DOHH2 (cell line): Measurements from ENCODE around the gene TRIM25.

Experiments
- EZH2phosphoT487 ChIP-seq: fragments of 200-600 bp; sonication (generic); IDR thresholded peaks from 2 replicates; pipeline ENCODE4 v1.6.1; 2017; ENCODE audit warnings: borderline replicate concordance, mild to moderate bottlenecking, antibody characterized with exemption, low read length, moderate library complexity, mixed read lengths
- TF ChIP-seq, protein P1 (sequence below): fragments of 200-600 bp; sonication (generic); IDR thresholded peaks from one replicate; pipeline ENCODE4 v1.5.1; 2014; ENCODE audit warnings: antibody characterized with exemption, mild to moderate bottlenecking, low read depth, low read length; ENCODE audit not compliant: poor library complexity, severe bottlenecking

GRCh38 chr17:56881685-56882295 lies 32.1 kb downstream of the TRIM25 start:
- TF ChIP-seq, protein P1, sequence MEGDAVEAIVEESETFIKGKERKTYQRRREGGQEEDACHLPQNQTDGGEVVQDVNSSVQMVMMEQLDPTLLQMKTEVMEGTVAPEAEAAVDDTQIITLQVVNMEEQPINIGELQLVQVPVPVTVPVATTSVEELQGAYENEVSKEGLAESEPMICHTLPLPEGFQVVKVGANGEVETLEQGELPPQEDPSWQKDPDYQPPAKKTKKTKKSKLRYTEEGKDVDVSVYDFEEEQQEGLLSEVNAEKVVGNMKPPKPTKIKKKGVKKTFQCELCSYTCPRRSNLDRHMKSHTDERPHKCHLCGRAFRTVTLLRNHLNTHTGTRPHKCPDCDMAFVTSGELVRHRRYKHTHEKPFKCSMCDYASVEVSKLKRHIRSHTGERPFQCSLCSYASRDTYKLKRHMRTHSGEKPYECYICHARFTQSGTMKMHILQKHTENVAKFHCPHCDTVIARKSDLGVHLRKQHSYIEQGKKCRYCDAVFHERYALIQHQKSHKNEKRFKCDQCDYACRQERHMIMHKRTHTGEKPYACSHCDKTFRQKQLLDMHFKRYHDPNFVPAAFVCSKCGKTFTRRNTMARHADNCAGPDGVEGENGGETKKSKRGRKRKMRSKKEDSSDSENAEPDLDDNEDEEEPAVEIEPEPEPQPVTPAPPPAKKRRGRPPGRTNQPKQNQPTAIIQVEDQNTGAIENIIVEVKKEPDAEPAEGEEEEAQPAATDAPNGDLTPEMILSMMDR: no peak
- TF ChIP-seq EZH2phosphoT487: no peak
